ENCODE results near the gene RUVBL2.
A peak's percentile ranks its signal among the peaks of the same experiment; 100 is the strongest.

RUVBL2 gene

DNA sequence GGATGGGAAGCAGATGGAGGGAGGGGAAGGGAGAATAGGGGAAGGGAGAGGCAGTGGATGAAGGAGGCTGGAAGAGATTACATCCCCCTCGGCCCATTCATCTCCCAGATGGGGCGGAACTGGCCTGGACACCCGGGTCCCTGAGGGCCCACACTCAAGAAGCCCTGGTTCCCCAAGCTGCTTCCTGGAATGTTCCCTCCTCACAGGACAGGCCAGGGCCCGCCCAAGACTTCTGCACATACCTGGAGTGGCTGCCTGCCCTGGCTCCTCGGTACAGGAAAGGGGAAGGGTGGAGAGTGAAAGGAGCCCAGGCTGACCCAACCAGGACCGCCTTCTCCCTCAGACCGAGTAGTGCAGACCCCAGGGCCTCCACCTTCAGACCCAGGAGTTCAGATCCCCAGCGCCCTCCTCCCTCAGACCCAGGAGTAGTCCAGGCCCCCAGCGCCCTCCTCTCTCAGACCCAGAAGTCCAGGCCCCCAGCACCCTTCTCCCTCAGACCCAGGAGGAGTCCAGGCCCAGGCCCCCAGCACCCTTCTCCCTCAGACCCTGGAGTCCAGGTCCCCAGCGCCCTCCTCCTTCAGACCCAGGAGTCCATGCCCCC lies 70.4 kb downstream of the RUVBL2 start:
- H3K4me3 ChIP-seq (ENCODE audit: low read length), result no peak overlapping the region
- TF ChIP-seq, protein P1, sequence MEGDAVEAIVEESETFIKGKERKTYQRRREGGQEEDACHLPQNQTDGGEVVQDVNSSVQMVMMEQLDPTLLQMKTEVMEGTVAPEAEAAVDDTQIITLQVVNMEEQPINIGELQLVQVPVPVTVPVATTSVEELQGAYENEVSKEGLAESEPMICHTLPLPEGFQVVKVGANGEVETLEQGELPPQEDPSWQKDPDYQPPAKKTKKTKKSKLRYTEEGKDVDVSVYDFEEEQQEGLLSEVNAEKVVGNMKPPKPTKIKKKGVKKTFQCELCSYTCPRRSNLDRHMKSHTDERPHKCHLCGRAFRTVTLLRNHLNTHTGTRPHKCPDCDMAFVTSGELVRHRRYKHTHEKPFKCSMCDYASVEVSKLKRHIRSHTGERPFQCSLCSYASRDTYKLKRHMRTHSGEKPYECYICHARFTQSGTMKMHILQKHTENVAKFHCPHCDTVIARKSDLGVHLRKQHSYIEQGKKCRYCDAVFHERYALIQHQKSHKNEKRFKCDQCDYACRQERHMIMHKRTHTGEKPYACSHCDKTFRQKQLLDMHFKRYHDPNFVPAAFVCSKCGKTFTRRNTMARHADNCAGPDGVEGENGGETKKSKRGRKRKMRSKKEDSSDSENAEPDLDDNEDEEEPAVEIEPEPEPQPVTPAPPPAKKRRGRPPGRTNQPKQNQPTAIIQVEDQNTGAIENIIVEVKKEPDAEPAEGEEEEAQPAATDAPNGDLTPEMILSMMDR (conservative IDR thresholded peaks at IDR 0.05; ENCODE audit: low read depth, low read length), result no peak
- DNase-seq (ENCODE audit: low read depth), result no peak

DNA sequence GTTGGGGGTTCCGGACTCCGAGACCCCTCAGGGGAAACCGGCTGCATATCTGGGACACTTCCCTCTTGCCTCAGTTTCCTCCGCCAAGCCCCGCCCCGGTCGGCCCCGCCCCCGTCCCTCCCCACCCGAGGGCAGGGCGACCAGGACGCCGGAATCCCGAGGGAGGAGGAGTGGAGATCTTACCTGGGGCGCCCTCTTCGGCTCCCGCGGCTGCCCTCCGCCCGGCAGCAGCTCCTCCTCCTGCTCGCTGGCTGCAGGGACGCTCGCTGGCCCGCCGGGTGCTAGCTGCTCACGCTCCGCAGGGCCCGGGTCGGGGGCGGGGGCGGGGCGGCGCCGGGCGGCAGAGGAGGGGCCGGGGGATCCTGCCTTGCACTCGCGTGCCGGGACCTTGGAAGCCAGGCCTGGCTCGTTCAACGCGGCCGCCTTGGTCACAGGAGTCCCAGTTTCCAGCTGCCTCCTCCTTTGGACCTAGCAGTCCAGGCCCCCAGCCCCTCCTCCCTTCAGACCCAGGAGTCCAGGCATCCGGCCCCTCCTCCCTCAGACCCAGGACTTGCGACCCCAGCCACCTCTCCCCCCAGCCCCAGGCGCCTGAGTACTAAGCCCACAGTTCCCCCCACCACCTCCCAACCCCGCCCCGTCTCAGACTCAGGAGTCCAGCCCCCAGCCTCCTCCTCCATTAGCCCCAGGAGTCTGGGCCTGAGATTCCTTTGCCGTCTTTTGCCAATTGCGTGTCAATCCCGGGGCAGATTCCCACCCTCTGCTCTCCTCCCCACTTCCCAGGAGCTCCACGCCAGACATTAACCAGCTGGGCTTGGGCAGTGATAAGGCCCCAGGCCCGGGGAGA lies 71.3 kb downstream of the RUVBL2 start, which contains the start of gene NTF4:
Gene NTF4 (minus strand): TSS at position 51 of the 844 bp plus-strand sequence. CDS start 2,821 bp downstream, outside the sequence.
- TF ChIP-seq, protein P1 (conservative IDR thresholded peaks at IDR 0.05; ENCODE audit: low read depth, low read length), result no peak
- no peak for DNase-seq (ENCODE audit: low read depth)
- peak within 1 kb of the TSS; percentile 29 for H3K4me3 ChIP-seq (ENCODE audit: low read length)

Measured in retinal pigment epithelial cell (primary cell).